ENCODE measurements around the gene POU2F1.

GRCh38 chr1:167419245-167419644, 198.6 kb downstream of the POU2F1 start:
- no peak for TF ChIP-seq EZH2 (IDR thresholded peaks at IDR 0.05; ENCODE audit: low read length)
- TF ChIP-seq CTCF (optimal IDR thresholded peaks at IDR 0.05 in 1 of 3, IDR thresholded peaks at IDR 0.05 in 1 of 3, conservative IDR thresholded peaks at IDR 0.05 in 1 of 3; ENCODE audit: extremely low read depth in 1 of 3, insufficient read depth in 2 of 3, low read length in 3 of 3), result no peak
